GF-D8 (cell line): Measurements from ENCODE around the gene PSORS1C2.
"Not testable (repeated sequence)": the region's sequence is repeated elsewhere in the genome, so short reads cannot be mapped to it uniquely, and the experiment has no call there.

Experiments
- DNase-seq: peaks from one replicate; lab custom pipeline; 2025; lab: John Stamatoyannopoulos, UW

PSORS1C2 gene

DNA sequence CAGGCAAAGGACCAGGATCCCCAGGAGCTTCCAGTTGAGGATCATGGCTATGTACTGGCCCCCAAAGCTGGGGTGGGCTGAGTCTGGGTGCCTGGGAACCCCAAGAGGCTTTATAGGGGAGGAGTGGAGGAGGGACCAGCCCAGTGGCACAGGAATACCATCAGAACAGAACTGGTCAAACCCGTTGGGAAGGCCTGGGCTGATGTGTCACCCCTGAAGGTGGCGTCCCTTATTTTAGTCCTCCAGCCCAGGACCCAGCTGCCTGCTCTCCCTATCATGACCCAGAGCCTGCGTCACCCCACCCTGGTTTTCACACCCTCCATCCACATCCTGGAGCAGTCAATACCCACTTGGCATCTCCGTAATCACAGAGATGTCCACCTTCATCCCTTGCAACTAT, at the start of gene PSORS1C2:
PSORS1C2 (minus strand) TSS at position 85 of the 400 bp plus-strand sequence; CDS start at position 45, 40 bp downstream.
- DNase-seq: no peak

DNA sequence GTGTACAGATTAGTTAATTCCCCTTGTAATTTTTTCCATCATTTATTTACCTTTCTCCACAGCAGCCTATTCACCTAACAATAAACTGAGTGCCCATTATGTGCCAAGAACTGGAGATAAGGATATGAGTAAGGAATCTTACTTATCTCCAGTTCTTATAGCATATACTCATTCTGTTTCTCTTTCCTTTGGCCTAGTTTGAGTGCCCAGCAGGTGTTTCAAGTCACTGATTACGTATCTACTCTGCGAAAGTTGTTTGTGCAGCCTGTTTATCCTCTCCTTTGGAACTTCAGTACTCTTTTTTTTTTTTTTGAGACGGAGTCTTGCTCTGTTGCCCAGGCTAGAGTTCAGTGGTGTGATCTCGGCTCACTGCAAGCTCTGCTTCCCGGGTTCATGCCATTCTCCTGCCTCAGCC, 48.9 kb upstream of the PSORS1C2 start:
- no peak for DNase-seq

DNA sequence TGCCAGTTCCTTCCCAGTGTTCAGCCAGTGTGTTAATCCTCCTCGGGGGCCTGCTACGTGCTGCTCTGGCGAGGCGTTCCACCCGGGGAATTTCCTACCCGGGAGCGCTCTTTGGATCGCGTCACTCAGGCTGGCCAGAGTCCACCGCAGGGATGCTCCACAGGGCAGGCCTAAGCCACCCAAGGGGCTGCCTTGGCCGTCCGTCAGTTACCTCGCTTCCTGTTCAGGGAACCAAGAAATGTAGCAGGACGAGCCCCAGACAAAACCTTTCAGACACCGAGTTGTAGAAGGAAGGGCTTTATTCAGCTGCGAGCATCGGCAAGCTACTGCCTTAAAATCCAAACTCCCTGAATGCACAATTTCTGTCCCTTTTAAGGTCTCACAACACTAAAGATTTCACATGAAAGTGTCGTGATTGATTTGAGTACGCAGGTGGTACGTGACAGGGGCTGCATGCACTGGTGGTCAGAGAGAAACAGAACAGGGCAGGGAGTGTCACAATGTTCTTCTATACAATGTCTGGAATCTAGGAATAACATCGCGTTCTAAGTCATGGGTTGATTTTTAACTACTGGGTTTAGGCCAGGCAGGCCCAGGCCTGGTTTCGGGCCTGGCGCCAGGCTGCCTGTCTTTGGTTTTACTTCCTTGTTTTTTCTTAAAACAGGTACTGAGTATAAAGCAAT, 47.3 kb upstream of the PSORS1C2 start:
- no peak for DNase-seq

DNA sequence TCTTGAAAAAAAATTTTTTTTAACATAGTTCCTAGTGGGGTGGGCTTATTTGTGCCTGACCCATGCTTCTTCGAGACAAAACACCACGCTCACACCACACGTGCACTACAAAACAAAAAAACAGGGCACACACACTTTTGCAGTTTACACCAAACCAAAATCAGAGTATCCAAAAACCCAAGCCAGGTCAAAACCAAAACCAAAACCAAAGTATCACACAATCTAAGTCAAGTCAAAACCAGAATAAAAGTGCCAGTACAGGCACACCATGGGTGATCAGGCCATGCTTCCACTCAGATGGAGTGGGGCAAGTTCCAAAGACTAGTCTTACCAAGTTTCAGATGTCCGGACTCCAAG, 46.8 kb upstream of the PSORS1C2 start:
- DNase-seq: not testable (repeated sequence)

DNA sequence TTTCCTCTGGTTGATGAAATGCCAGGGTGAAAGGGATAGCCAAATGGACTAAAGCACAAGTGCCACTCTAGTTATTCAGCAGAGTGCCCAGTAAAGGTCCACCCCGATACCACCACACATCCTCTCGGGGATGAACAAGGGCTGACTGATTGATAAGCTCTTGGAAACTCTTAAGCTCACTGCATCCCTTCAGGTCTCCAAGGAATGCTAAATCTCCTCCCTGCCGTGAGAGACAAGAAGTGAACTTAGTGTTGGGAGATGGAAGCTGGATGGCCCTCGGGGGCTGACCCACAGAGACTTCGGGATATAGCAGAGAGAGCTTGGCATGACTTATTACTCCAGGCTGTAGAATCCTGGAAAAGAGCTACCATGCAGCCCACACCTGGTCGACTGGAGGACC, 45.0 kb upstream of the PSORS1C2 start:
- DNase-seq: not testable (repeated sequence)

DNA sequence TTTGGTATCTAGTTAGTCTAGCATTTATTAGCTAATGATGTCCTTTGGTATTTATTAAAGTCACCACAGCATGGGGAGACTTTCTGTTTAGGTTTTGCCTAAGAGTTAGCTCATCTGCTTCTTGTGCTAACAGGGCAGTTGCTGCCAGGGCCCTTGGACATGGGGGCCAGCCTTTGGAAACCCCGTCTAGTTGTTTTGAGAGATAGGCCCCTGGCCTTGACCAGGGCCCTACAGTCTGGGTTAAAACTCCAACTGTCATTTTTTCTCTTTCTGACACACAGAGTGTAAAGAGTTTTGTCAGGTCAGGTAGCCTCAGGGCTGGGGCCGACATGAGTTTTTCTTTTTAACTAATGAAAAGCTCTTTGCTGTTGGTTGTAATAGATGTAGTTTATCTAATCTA, 44.4 kb upstream of the PSORS1C2 start:
- DNase-seq: not testable (repeated sequence)

DNA sequence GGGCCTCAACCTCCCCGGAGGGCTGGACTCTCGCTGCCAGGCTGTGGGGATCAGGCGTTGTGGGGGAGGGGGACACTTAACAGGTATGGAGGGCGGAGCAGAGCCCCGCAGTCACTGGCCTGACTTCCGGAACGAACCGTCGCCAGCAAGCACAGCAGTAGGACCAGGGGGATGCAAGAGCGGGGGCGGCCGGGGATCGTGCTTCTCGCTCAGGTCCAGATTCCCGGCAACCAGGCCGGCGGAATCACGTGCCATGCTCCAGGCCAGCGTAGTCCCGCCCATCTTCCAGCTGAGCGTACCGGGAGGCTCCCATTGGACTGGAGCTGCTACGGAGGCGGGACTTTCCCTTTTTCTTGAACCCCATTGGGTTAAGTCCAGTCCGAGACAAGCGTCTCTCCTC, 41.6 kb upstream of the PSORS1C2 start:
- no peak for DNase-seq

DNA sequence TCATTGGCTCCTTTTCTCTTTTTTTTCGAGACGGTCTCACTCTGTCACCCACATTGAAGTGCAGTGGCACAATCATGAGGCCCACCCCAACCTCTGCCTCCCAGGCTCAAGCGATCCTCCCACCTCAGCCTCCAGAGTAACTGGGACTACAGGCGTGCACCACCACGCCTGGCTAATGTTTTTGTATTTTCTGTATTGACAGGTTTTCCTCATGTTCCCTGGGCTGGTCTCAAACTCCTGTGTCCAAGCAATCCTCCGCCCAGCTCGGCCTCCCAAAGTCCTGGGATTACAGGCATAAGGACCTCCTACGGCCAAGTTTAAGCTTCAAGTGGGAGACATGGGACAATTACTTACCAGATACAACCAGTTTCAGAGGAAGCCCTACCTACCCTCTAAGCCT, 41.0 kb upstream of the PSORS1C2 start:
- no peak for DNase-seq

DNA sequence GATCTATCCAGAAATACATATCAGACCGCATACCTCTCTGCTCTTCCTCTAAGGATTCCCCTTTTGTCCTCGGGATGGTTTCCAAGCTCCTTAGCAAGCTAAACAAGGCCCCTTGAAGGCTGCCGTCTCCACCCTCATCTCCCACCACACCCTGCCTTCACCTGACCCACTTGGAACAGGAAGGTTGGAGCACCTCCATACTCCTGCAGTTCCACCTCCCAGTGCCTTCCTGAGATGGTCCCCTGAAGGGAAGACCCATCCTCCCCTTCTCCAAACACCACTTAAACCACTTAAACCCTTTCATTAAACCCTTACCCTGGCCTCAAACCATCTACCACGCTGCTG, 40.1 kb upstream of the PSORS1C2 start:
- DNase-seq: no peak

DNA sequence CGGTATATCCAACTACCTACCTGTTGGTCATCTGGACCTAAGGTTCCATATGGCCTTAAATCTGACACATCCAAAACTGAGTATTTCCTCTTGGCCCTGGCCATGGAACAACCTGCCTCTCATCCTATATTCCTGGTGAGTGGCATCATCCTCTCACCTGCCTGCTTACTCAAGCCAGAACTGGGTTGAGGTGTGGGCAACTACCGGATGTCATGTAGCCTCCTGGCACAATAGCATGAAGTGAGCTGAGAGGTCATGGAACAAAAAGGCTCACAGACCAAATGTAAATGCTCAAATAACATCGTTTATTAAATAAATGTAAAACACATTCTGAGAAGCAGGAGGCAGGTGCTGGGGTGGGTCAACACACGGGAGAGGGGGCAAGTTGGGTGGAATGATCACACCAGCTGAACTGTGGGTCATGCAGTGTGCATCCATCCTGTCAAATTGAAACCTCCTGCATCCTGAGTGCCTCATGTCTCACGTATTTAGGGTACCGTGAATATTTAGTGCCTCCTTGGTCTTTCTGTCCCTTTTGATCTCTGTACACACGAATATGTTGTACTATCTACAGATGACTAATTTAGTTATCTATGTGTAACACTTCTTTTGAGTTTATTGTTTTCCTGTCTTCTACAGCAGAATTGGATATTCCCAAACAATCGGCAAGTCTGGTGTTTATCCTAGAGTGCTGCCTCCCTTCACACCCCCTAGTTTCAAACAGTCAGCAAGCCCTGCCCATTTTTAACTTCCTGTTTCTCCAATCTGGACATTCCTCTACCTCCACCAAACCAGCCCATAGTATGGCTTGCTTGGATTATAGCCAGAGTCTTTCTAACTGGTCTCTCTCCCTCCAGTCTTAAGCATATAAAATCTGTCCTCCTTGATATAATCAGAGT, 39.5 kb upstream of the PSORS1C2 start:
- DNase-seq: no peak

DNA sequence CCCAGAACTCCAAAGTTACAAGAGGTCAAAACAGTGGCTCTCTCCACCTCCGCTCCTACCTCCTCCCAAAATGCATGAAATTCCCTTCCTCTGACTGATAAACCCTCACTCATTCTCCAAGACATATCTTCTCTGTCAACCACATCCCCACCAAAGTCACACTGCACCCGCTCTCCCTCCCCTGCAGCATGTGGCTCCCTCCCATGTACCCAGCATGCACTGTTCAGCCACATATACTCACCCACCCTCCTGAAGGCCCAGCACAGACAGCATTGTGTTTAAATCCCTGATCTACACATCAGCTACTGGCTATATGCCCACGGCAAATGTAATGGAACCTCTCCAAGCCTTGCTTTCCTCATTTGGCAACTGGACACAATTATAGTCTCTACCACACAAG, 37.1 kb upstream of the PSORS1C2 start:
- DNase-seq: no peak

DNA sequence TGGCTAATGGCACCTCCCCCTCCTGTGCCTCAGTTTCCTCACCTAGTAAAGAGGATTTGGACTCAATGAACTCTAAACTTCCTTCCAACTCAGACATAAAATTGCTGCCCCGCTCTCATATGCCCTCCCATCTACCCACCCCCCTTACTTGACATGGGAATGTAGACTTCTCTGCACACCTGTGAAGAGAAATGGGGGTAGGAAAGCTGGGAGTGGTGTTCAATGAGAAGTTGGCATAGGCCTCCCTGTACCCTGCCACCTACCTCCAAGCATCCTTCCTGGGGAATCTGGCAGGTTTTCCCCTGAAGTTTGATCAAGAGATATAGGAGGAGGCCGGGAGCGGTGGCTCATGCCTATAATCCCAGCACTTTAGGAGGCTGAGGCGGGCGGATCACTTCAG, 35.5 kb upstream of the PSORS1C2 start:
- DNase-seq: no peak

DNA sequence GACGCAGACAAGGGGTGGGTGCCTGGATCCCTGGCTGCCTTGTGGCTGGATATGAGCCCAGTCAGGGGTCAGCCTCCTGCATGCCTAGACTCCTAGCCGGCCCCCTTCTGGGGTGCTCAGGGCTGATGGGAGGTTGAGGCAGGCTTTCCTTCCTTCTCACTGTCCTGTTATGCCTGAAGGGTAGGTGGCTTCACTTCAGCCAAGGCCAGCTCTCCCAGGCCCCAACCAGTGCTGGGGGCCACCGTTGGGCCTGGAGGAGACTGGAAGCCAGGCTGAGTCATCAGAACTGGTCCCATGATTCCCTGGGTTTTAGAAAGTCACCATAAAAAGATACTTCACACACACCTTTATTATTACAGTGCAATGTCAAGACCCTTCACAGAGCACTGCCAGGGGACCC, 34.5 kb upstream of the PSORS1C2 start:
- DNase-seq: no peak

DNA sequence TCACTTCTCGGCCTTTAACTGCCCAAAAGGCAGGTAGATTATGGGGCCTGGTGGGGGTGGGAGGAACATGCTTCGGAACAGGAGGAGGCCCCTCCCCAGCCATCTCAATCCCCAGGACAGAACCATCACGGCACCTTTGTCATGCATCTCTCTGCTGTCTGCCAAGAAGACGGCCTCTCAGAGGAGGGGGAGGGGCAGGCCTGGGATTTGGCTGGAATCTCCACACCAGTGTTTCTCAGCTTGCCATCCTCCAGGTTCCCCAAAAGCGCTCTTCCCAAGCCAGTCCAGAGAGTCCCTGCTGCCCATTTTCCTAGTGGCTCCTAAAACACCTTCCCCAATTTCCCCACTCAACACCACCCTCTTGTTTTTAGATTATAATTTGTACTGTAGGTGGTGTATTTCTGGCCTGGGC, 34.1 kb upstream of the PSORS1C2 start:
- DNase-seq: no peak

DNA sequence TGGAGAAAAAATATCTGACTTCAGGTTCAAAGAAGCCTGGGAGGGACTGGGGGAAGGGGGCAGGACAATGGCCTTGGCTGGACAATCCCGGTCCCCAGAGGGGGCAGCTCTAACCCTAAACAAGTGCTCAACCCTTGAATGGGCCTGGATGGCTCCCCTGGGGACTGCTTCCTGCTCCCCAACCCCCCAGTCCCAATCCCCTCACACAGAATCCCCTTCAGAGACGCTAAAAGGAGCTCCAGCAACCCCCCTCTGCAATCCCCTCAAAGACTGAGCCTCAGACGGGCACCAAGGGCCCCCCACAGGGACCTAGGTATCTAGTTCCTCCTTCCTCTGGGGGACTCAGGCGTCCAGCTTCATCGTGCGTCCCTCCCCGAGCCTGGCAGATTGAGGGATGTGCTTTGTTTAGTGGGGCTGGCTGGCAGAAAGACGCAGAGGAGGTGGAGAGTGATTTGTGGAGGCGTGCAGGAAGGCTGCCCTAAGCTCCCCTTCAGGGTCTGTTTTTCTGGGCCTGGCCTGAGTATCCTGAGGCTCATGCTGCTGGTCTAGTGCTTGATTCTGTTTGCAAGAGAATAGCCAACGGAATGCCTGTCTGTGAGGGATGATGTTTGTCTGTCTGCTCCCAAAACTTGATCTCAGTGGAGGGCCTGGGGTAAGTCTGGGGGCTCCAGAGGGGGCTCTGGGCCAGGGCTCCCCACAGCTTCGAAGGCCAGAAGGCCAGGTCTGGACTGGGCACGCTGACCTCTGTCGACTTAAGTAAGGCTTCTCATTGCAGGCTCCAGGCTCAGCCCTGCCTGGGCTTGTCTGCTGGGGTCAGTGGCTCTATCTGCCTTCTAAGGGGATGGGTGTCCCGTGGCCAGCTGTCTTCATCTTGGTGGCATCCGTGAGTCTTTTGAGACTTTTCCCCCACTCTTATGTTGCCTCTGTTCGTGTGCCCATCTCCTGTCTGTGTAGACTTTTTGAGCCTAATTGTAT, 33.4 kb upstream of the PSORS1C2 start:
- no peak for DNase-seq

DNA sequence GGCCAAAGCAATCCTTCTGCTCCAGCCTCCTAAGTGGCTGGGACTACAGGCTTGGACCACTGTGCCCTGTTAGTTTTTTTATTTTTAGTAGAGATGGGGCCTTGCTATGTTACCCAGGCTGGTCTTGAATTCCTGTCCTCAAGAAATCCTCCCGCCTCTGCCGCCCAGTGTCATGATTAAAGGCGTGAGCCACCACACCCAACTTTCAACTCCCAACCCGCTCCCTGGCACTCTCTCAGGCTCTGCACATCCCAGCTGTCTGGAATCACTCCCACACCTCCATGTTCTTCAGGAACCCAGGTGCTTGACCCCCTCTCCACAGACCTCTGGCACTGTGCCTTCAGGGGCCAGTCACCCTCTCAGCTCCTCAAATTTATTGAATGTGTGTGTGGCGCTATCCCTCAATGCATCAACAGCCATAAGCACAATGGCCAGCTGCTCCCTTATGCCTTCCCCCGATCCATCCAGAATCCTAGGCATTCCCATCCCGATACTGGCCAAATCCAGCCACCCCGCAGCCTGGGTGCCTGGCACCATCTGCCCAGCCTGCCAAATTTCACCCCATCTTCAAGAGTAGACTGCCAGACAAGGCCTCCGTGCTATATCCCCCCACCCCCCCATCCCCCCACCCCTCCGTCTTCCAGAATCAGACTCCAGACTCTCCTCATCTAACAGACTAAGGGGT, 32.3 kb upstream of the PSORS1C2 start:
- DNase-seq: no peak

DNA sequence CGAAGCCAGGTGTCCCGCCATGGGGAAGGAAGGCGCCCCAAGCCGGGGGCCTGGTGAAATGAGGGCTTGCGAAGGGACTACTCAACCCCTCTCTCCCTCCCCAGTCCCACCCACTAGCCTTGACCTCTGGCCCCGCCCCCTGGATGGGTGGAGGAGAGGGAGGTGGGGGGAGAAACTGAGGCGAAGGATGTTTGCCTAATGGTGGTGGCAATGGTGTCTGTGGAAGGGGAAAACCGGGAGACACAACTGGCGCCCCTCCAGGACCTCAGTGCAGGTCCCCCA, 31.7 kb upstream of the PSORS1C2 start, which contains the start of gene POU5F1:
POU5F1 (minus strand) TSS at position 83 of the 282 bp plus-strand sequence; CDS start at position 21, 62 bp downstream.
- no peak for DNase-seq

DNA sequence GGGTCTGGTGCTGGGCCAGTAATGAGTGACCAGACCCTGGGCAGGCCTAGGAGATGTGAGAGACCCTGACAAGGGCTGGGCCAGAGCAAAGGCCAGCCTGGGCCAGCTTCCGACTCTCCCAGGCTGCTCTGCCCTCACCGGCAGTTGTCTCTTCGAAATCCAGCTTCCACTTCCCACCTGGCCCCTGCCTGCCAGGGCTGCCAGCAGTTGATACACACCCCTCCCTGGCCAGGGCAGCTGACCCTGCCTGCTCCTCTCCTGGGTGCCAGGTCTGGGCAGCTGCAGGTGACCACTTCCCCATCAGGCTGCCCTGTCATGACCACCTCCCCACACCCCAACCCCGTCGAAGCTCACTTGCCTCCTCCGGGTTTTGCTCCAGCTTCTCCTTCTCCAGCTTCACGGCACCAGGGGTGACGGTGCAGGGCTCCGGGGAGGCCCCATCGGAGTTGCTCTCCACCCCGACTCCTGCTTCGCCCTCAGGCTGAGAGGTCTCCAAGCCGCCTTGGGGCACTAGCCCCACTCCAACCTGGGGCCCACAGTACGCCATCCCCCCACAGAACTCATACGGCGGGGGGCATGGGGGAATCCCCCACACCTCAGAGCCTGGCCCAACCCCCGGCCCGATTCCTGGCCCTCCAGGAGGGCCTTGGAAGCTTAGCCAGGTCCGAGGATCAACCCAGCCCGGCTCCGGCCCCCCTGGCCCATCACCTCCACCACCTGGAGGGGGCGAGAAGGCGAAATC, 31.2 kb upstream of the PSORS1C2 start:
- not testable (repeated sequence) for DNase-seq

DNA sequence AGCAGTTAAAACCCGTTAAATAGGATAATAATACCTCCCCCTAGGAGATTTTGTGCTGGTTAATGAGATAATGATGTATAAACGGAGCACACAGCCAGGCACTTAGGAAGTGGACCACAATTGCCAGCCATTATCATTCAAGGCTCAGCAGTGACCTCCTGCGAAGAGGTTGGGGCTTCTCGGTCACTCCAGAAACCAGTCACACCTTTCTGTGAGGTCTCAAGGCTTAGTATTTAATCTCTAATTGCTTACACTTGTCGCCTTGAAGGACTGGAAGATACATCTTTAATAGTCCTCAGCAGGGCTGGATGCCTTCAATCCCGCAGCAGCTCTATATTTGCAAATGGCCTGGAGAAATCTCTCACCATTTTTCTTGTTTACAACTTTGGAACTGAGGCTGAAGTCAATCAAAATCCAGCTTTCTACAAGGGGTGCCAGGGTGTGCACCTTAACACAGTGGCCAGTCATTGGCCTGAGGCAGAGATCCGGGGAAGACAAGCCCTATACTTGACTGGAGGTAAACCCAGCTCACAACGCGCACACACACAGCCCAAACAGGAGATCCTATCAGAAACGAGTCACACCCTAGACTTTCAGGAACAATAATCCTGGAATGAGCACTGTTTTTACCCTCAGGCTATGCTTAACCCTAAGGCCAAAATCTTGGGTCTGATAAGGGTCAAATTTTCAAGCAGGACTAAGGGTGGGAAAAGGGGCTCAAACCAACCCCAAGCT, 30.4 kb upstream of the PSORS1C2 start:
- DNase-seq: no peak

DNA sequence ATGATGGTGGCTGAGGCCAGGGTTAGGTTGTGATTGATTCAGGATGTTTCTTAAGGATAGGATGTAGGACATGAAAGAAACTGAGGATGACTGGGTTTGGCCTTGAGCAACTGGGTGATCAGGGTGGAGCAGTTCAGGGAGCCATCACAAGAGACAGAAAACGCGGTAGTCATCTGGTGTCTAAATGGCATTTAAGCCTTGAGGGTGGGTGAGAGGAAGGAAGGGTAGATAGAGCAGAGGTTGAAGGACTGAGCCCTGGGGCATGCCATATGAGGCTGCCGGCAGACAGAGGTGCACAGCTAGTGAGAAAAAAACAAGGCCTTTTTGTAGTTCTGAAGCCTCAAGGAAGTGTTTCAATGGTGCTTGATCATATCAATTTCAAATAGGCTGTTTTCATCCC, 29.7 kb upstream of the PSORS1C2 start:
- no peak for DNase-seq
